Tibial artery (tissue), 4 donors: ENCODE measurements around the gene TEX51.

ENCODE experiments used
- DNase-seq, 2 donors: peaks; one replicate each; pipeline ENCODE4 v3.0.0-alpha.2; 2019
- H3K27ac ChIP-seq, 2 donors: fragments of 200-600 bp; sonication (generic) in 1 of 2; 1 replicate in 1 of 2; 2 replicates in 1 of 2; pipeline ENCODE4 v1.5.1; 2018 to 2019; ENCODE audit warnings: mild to moderate bottlenecking in 1 of 2
- H3K27me3 ChIP-seq, 2 donors: fragments of 200-600 bp; sonication (generic) in 1 of 2; one replicate each; pipeline versions ENCODE4 v1.5.1 to v1.6.0; 2016 to 2019
- H3K36me3 ChIP-seq, 3 donors: fragments of 200-600 bp; sonication (generic) in 2 of 3; one replicate each; pipeline ENCODE4 v1.5.1; 2016 to 2019; ENCODE audit warnings: mild to moderate bottlenecking in 2 of 3
- H3K4me1 ChIP-seq, 4 donors: fragments of 200-600 bp; sonication (generic) in 2 of 4; 1 replicate in 3 of 4; 2 replicates in 1 of 4; pipeline ENCODE4 v1.5.1; 2016 to 2019
- H3K4me3 ChIP-seq, 2 donors: fragments of 200-600 bp; sonication (generic) in 1 of 2; 1 replicate in 1 of 2; 2 replicates in 1 of 2; pipeline ENCODE4 v1.5.1; 2018 to 2019; ENCODE audit warnings: mild to moderate bottlenecking in 2 of 2
- H3K9me3 ChIP-seq, 3 donors: fragments of 200-600 bp; sonication (generic) in 1 of 3; one replicate each; pipeline ENCODE4 v1.5.1; 2016 to 2019
- intact Hi-C: fragments of 100-400 bp; cut with DNase I; formaldehyde crosslinking; loops from one replicate; pipeline ENCODE4 v1.15.0; 2023; ENCODE audit warnings: low total_unique reads
- TF ChIP-seq, protein P1 (sequence below), 2 experiments: fragments of 200-600 bp in 1 of 2; fragments of 450-650 bp in 1 of 2; IDR thresholded peaks; one replicate each; pipeline ENCODE4 v1.5.1; 2017 to 2019; ENCODE audit warnings: antibody characterized with exemption in 2 of 2, mild to moderate bottlenecking in 1 of 2, moderate library complexity in 1 of 2

TEX51 gene

DNA sequence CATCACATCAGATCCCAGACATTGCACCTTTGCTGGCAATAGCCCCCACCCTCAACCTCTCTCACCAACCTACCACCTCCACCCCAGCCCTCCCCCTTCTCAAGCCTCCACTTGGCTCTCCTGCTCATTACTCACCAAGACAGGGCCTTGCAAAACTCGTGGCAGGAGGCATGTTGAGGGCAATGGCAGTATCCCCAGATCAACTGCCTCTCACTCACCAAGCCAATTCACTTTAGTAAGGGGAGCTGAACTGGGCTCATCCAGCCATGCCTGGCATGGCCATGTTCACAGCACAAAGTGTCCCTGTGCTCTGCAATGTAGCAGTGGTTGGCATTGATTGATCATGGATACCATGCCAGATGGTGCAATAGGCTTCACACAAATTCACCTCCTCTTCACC is 46.3 kb upstream of the TEX51 start:
- no peaks in the 10 kb centered on the region for H3K27me3 ChIP-seq
- no peak for DNase-seq
- no peak overlapping the region for H3K4me3 ChIP-seq
- no peaks in the 10 kb centered on the region for H3K9me3 ChIP-seq
- no peaks in the 10 kb centered on the region for H3K36me3 ChIP-seq
- H3K27ac ChIP-seq = no peak overlapping the region
- intact Hi-C loops = no loop called here
- no peaks in the 10 kb centered on the region for H3K4me1 ChIP-seq
- TF ChIP-seq, protein P1, sequence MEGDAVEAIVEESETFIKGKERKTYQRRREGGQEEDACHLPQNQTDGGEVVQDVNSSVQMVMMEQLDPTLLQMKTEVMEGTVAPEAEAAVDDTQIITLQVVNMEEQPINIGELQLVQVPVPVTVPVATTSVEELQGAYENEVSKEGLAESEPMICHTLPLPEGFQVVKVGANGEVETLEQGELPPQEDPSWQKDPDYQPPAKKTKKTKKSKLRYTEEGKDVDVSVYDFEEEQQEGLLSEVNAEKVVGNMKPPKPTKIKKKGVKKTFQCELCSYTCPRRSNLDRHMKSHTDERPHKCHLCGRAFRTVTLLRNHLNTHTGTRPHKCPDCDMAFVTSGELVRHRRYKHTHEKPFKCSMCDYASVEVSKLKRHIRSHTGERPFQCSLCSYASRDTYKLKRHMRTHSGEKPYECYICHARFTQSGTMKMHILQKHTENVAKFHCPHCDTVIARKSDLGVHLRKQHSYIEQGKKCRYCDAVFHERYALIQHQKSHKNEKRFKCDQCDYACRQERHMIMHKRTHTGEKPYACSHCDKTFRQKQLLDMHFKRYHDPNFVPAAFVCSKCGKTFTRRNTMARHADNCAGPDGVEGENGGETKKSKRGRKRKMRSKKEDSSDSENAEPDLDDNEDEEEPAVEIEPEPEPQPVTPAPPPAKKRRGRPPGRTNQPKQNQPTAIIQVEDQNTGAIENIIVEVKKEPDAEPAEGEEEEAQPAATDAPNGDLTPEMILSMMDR (IDR thresholded peaks at IDR 0.05) = no peak

DNA sequence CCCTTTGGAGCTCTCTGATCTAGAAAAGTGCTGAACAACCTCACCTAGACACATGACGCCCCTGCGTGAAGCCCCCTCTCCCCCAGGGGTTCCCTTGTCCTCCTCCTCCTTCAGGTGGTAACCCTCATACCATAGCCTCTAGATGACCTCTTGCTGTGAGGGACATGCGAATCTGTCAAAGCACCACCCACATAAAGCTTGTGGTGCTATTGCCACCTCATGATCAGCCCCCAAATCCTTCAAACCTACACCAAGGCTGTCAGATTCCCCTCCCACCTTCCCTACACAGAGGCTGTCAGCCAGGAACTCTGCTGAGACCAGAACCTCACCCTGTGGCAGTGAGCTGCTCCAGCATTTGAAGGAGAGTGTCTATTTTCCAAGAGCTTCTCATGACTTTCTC is 43.1 kb upstream of the TEX51 start:
- no peaks in the 10 kb centered on the region for H3K36me3 ChIP-seq
- DNase-seq = no peak
- intact Hi-C loops = no loop called here
- H3K9me3 ChIP-seq = no peaks in the 10 kb centered on the region
- H3K4me1 ChIP-seq = no peaks in the 10 kb centered on the region
- H3K27ac ChIP-seq = no peak overlapping the region
- no peaks in the 10 kb centered on the region for H3K27me3 ChIP-seq
- no peak overlapping the region for H3K4me3 ChIP-seq
- TF ChIP-seq, protein P1 (IDR thresholded peaks at IDR 0.05) = no peak

DNA sequence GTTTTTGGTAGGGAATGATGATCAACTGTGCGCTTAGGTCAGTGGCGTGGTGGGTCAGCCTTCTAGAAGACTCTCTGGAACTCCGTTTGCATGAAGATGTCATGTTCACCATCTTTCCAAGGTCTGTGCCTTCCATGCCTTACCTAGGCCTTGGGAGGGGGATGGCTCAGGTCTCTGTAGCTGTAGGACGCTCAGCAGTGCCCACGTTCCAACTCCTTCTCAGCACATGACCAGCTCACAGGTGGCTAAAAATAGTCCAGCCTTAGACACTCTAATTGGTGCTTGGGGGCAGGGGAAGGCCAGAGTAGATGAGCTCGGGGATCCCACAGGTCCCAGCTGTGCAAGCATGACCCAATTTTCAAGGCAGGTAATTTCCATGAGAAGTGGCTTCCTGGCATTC is 42.3 kb upstream of the TEX51 start:
- no peaks in the 10 kb centered on the region for H3K27me3 ChIP-seq
- TF ChIP-seq, protein P1 (IDR thresholded peaks at IDR 0.05) = no peak
- DNase-seq = no peak
- H3K4me1 ChIP-seq = no peaks in the 10 kb centered on the region
- no peak overlapping the region for H3K4me3 ChIP-seq
- no peak overlapping the region for H3K27ac ChIP-seq
- no peaks in the 10 kb centered on the region for H3K9me3 ChIP-seq
- intact Hi-C loops = no loop called here
- no peaks in the 10 kb centered on the region for H3K36me3 ChIP-seq

DNA sequence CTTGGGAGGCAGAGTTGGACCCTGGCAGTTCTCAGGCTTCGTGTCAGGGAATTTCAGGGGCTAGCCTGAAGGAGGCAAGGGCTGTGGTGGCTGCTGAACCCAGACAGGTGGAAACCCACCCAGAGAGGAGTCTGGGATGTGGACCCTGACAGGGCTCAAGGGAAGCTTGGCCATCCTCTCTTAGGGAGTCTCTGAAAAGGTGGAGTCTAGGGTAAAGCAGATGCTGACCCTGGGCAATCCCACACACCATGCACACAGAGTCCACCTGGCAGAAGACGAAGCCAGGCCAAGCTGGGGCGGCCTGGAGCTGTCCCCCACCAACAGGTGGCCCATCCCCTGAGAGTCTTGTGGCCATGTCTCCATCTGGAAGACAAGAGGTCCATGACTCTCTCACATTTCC is 41.2 kb upstream of the TEX51 start:
- no peaks in the 10 kb centered on the region for H3K36me3 ChIP-seq
- TF ChIP-seq, protein P1 (IDR thresholded peaks at IDR 0.05) = no peak
- no peaks in the 10 kb centered on the region for H3K4me1 ChIP-seq
- H3K27ac ChIP-seq = no peak overlapping the region
- DNase-seq = no peak
- H3K4me3 ChIP-seq = no peak overlapping the region
- H3K9me3 ChIP-seq = no peaks in the 10 kb centered on the region
- H3K27me3 ChIP-seq = no peaks in the 10 kb centered on the region
- intact Hi-C loops = no loop called here

DNA sequence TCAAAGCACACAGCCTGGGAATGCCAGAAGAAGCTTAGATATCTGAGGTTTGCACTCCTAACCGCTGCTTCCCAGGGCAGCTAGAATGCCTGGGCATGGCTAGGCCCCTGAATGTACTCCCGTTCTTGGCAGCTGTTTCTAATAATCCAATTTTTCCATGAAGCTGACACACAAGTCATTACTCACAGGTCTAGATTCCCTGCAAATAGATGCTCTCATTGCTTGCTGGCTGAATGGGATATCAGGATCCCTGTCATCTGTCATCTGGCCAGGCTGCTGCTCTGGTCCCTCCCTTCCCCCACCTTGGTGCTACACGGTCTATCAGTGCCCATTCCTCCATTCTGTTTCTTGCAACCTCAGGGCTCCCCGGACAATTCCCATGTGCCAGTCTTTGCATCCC is 40.7 kb upstream of the TEX51 start:
- Histone ChIP-seq H3K27me3 (peaks cover 0 to 2% of the 10 kb centered on the region in 2 donors), H3K4me3 (no peak overlapping the region), H3K36me3 (no peaks in the 10 kb centered on the region), H3K27ac (no peak overlapping the region), H3K9me3 (no peaks in the 10 kb centered on the region), H3K4me1 (no peaks in the 10 kb centered on the region)
- TF ChIP-seq, protein P1 (IDR thresholded peaks at IDR 0.05) = no peak
- intact Hi-C loops = no loop called here
- DNase-seq = no peak

DNA sequence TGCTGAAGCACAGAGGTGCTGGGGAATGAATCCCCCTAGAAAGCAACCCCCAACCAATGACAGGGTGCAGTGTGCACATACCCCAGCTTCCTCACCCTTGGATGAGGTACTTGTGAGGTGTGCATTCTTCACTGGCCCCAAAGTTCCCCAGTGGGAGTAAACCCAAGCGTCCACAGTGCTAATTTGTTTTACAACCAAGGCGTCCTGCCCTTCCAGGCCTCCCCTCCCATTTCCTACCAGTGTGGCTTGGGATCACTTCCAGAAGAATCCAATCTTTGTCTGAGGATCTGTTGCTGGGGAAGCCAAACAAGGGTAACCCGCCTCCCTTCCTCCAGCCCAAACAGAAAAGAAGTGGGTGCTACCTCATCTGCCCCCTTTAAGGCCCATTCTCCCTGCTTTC is 40.3 kb upstream of the TEX51 start:
- TF ChIP-seq, protein P1 (IDR thresholded peaks at IDR 0.05) = no peak
- Histone ChIP-seq H3K27me3 (peaks cover 0 to 2% of the 10 kb centered on the region in 2 donors), H3K27ac (no peak overlapping the region), H3K36me3 (no peaks in the 10 kb centered on the region), H3K4me1 (no peaks in the 10 kb centered on the region), H3K9me3 (no peaks in the 10 kb centered on the region), H3K4me3 (no peak overlapping the region)
- intact Hi-C loops = no loop called here
- DNase-seq = no peak
